GM12872 (cell line): ENCODE results near the gene TIMM29.

Source experiments
- CTCF ChIP-seq: IDR thresholded peaks from 3 replicates; pipeline ENCODE4 v1.5.1; 2011; ENCODE audit warnings: low read depth, mild to moderate bottlenecking, low read length, moderate library complexity; ENCODE audit not compliant: insufficient read depth

TIMM29 gene

GRCh38 chr19:10971107-10971726 lies 42.6 kb downstream of the TIMM29 start:
- TF ChIP-seq CTCF: no peak

- TF ChIP-seq CTCF: no peak
Observed at GRCh38 chr19:10975374-10976130, 46.9 kb downstream of the TIMM29 start.

GRCh38 chr19:10976131-10976892 lies 47.7 kb downstream of the TIMM29 start:
- no peak for TF ChIP-seq CTCF

GRCh38 chr19:10977742-10978092 lies 49.1 kb downstream of the TIMM29 start:
- no peak for TF ChIP-seq CTCF
